GM19328 (cell line): ENCODE data around the gene TMEM126B.
A peak's percentile ranks its signal among the peaks of the same experiment; 100 is the strongest.

Source experiments
- ATAC-seq: cut with Tn5 transposase; IDR thresholded peaks from one replicate; pipeline ENCODE4 v1.9.1; 2021; ENCODE audit warnings: mild to moderate bottlenecking, moderate library complexity; ENCODE audit not compliant: unreplicated experiment

The TMEM126B gene

DNA sequence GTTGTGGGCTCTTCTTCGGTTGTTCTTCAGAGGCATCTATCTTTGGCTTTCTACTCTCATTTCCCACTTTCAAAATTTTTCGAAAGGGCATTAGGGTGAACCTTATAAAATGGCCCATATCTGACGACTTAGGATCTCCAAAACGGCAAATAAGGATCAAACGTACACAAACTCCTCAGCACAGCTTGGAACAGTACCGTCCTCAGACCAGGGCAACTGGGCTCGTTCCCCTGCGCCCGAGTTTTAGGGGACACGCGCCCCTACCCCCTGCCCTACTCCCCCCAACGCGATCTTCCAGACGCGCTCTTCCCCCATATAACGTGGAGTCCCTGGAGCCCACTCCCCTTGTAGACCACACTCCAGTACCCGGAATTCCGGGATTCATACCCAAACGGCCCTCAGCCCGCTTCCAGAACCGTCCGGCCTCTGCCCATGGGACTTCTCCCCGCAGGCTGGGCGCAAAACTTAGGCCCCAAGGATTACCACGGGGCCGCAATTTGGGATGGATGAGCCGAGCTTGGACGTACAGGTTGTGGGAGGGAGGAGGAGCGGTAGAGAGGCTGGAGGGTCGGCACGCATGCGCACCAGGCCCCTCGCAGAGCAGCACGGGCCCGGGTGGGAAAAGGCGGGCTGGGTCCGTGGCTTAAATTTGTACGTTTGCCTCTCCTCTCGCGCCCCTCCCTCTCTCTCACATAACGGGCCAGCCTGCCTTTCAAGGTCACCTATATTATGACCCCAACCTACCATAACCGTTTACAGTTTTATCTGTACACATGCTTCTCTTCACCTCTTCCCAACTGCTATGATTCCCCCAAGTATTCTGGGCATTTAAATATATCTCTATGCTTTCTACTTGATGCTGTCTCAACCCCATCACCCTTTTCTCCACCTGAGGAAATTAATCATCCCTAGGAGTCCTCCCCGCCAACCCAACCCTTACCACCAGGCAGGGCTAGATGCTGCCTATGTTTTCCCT is 54.2 kb downstream of the TMEM126B start:
- ATAC-seq: peak; percentile 90

DNA sequence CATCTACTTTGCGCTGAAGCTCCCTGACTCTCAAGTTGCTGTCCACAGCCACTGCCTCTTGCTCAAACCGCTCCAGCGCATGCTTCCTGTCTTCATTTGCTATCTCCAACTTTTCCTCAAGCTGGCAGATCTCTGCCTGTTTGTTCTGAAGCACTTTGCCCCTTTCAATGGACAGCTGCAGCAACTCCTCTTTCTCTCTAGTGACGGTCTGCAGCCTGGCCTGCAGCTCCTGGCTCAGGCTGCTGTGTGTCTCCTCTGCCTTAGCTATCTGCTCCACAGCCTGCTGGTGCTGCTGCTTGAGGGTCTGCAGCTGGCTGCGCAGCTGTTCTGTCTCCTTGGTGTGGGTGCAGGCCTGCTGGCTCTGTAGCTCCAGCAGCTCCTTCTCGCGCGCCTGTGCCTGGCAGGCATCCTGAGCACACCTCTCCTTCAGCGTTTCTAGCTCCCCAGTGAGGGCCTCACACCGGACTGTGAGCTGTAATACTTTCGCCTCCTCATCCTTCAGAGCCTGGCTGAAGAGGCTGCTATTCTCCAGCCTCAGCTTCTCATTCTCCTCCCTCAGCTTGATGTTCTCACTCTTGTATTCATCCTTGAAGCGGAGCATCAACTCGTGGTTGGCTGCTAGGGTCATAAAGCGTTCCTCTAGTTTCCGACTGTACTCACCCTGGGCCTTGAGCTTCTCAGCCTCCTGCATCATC is 56.9 kb downstream of the TMEM126B start:
- ATAC-seq: no peak

DNA sequence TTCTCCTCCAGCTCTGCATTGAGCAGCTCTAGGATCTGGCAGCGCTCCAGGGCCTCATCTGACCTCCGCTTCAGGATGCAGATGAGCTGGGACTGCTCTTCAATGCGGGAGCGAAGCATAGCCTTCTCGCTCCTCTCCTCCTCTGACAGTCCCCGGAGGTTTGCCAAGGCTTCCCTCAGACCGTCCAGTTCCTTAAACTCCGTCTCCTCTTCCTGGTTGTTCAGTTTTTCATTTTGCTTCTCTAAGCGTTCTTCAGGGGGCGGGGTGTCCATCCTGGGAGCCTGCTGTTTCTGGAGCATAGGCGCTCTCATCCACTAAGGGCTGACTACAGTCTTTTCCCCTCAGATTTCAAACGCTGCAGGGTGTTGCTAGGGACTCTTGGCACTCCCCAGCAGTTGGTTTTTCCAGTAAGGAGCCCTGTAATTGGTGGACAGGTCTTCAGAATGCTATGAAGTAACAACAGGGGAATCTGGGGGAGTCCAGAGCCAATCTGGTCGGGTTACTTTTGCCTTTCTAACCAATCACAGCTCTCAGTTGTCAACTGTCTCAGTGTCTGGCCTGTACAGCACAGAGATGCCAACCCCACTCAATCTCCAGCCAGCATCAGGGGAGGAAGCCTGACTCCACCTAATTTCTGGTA is 57.5 kb downstream of the TMEM126B start, which contains the start of gene CCDC89:
TSS of gene CCDC89 (minus strand) at position 376 of the 640 bp plus-strand sequence. CDS start at position 311, 65 bp downstream.
- no peak for ATAC-seq
